PC-3 (cell line): ENCODE data around the gene SNX9.

ENCODE experiments used
- CTCF ChIP-seq: fragments of 300-600 bp; sonication (generic); conservative IDR thresholded peaks from 2 replicates; pipeline ENCODE4 v1.5.1; 2017; ENCODE audit warnings: antibody characterized with exemption, low read depth, mild to moderate bottlenecking, low read length
- EZH2 ChIP-seq: fragments of 300-600 bp; sonication (generic); IDR thresholded peaks from one replicate; pipeline ENCODE4 v1.6.1; 2017; ENCODE audit warnings: antibody characterized with exemption, mild to moderate bottlenecking, low read length; ENCODE audit not compliant: unreplicated experiment
- EZH2phosphoT487 ChIP-seq: fragments of 300-600 bp; sonication (generic); IDR thresholded peaks from 2 replicates; pipeline ENCODE4 v1.6.1; 2018; ENCODE audit warnings: mild to moderate bottlenecking, antibody characterized with exemption, low read length, borderline replicate concordance

- TF ChIP-seq EZH2 = no peak
- TF ChIP-seq EZH2phosphoT487 = no peak
- TF ChIP-seq CTCF = no peak
Observed at GRCh38 chr6:157893238-157893637, 70.2 kb downstream of the SNX9 start.
